IMR-90 (cell line): ENCODE results near the gene UGT2B28. TPM values are rescaled to one million over a fixed set of nuclear protein-coding genes. Genes with fewer than 3 reads are reported as not detected.

Source experiments
- ATAC-seq: fragments of 200-7000 bp; cut with Tn5 transposase; 2 replicates; pipeline ENCODE4 v1.9.1; 2020; ENCODE audit warnings: low read depth, mild to moderate bottlenecking, moderate library complexity
- BruUV-seq: library from RNA; stranded (reverse); fragments of 400-500 nt; replicated peaks from 2 replicates; lab custom pipeline; 2021; lab: Mats Ljungman, UMichigan
- CTCF ChIA-PET: fragments of 300-600 bp; formaldehyde crosslinking; extraction: SDS; loops from one replicate; lab custom pipeline; 2021; ENCODE audit warnings: antibody characterized with exemption; lab: Yijun Ruan, JAX
- POLR2A ChIA-PET: fragments of 300-600 bp; sonication (Branson Sonifier 250); formaldehyde crosslinking; loops from one replicate; lab custom pipeline; 2022; ENCODE audit warnings: antibody characterized with exemption; ENCODE audit not compliant: unreplicated experiment; lab: Charles Lee
- DNase-seq: peaks from one replicate; pipeline ENCODE4 v3.0.0; 2013
- H2AFZ ChIP-seq: replicated peaks from 2 replicates; pipeline ENCODE3; 2013; ENCODE audit warnings: low read length, mild to moderate bottlenecking; ENCODE audit not compliant: poor library complexity
- H2AK5ac ChIP-seq: 2 replicates; pipeline ENCODE4 v1.6.1; 2013; ENCODE audit warnings: low read depth, low read length, inconsistent platforms
- H2AK9ac ChIP-seq: replicated peaks from 2 replicates; pipeline ENCODE3; 2013; ENCODE audit warnings: mild to moderate bottlenecking, low read depth, low read length, moderate library complexity; ENCODE audit not compliant: poor library complexity
- H2BK120ac ChIP-seq: 2 replicates; pipeline ENCODE4 v1.6.1; 2013; ENCODE audit warnings: low read depth, low read length, inconsistent platforms
- H2BK15ac ChIP-seq: 3 replicates; pipeline ENCODE4 v1.6.1; 2013; ENCODE audit warnings: low read depth, low read length, inconsistent platforms
- H2BK20ac ChIP-seq: 2 replicates; pipeline ENCODE4 v1.6.1; 2013; ENCODE audit warnings: low read depth, mild to moderate bottlenecking, inconsistent platforms, low read length, moderate library complexity
- H2BK5ac ChIP-seq: 2 replicates; pipeline ENCODE4 v1.6.1; 2013; ENCODE audit warnings: mild to moderate bottlenecking, low read depth, low read length, inconsistent platforms; ENCODE audit not compliant: poor library complexity, severe bottlenecking
- H3K14ac ChIP-seq: replicated peaks from 2 replicates; pipeline ENCODE4 v1.6.1; 2013; ENCODE audit warnings: low read depth, low read length, inconsistent platforms
- H3K18ac ChIP-seq: 2 replicates; pipeline ENCODE4 v1.6.1; 2013; ENCODE audit warnings: low read depth, low read length, control low read depth
- H3K23ac ChIP-seq: 2 replicates; pipeline ENCODE4 v1.6.1; 2013; ENCODE audit warnings: low read depth, low read length, inconsistent platforms
- H3K27ac ChIP-seq: 2 replicates; pipeline ENCODE4 v1.5.1; 2013; ENCODE audit warnings: mild to moderate bottlenecking, control low read depth, low read length; ENCODE audit not compliant: insufficient read depth
- H3K27me3 ChIP-seq: 2 replicates; pipeline ENCODE4 v1.6.1; 2013; ENCODE audit warnings: low read length; ENCODE audit not compliant: control insufficient read depth, insufficient read depth
- H3K36me3 ChIP-seq: 2 replicates; pipeline ENCODE4 v1.6.1; 2013; ENCODE audit warnings: low read length, mixed read lengths; ENCODE audit not compliant: control insufficient read depth, insufficient read depth
- H3K4ac ChIP-seq: 2 replicates; pipeline ENCODE4 v1.6.1; 2013; ENCODE audit warnings: low read depth, low read length, inconsistent platforms
- H3K4me1 ChIP-seq: 2 replicates; pipeline ENCODE4 v1.6.1; 2013; ENCODE audit warnings: low read length, mixed read lengths; ENCODE audit not compliant: control insufficient read depth, insufficient read depth
- H3K4me2 ChIP-seq: 2 replicates; pipeline ENCODE4 v1.6.1; 2013; ENCODE audit warnings: low read depth, mild to moderate bottlenecking, control low read depth, low read length, moderate library complexity
- H3K4me3 ChIP-seq: 2 replicates; pipeline ENCODE4 v1.5.1; 2013; ENCODE audit warnings: low read depth, mild to moderate bottlenecking, control low read depth, low read length, moderate library complexity; ENCODE audit not compliant: insufficient read depth
- H3K56ac ChIP-seq: 2 replicates; pipeline ENCODE4 v1.6.1; 2013; ENCODE audit warnings: low read length, inconsistent platforms; ENCODE audit not compliant: insufficient read depth; ENCODE audit errors: extremely low read depth
- H3K79me1 ChIP-seq, 2 experiments: 2 replicates each; pipeline ENCODE4 v1.6.1; 2013; ENCODE audit warnings: low read length in 2 of 2, inconsistent platforms in 1 of 2, low read depth in 1 of 2
- H3K9ac ChIP-seq: 2 replicates; pipeline ENCODE4 v1.6.1; 2013; ENCODE audit warnings: low read depth, low read length, control low read depth
- H3K9me1 ChIP-seq: 2 replicates; pipeline ENCODE4 v1.6.1; 2013; ENCODE audit warnings: low read length, inconsistent platforms; ENCODE audit not compliant: insufficient read depth
- H3K9me3 ChIP-seq: 2 replicates; pipeline ENCODE4 v1.6.1; 2013; ENCODE audit warnings: low read length; ENCODE audit not compliant: control insufficient read depth, insufficient read depth
- H4K20me1 ChIP-seq: 2 replicates; pipeline ENCODE4 v1.6.1; 2013; ENCODE audit warnings: low read length, inconsistent platforms; ENCODE audit not compliant: insufficient read depth
- H4K5ac ChIP-seq: 2 replicates; pipeline ENCODE4 v1.6.1; 2013; ENCODE audit warnings: mild to moderate bottlenecking, low read depth, low read length, control low read depth
- H4K8ac ChIP-seq, 2 experiments: 2 replicates each; pipeline ENCODE4 v1.6.1; 2013; ENCODE audit warnings: low read depth in 2 of 2, low read length in 2 of 2, control low read depth in 1 of 2, inconsistent platforms in 1 of 2
- H4K91ac ChIP-seq: 2 replicates; pipeline ENCODE4 v1.6.1; 2013; ENCODE audit warnings: low read depth, low read length, inconsistent platforms; ENCODE audit not compliant: insufficient read depth
- BHLHE40 ChIP-seq: fragments of 150-350 bp; IDR thresholded peaks from 2 replicates; pipeline ENCODE4 v1.6.1; 2016; ENCODE audit warnings: mild to moderate bottlenecking, low read depth, low read length
- CEBPB ChIP-seq: IDR thresholded peaks from 2 replicates; pipeline ENCODE4 v1.6.1; 2012; ENCODE audit warnings: low read depth, low read length, improper control_type of control experiment
- CHD1 ChIP-seq: IDR thresholded peaks from 2 replicates; pipeline ENCODE4 v1.6.1; 2012; ENCODE audit warnings: low read depth, low read length, improper control_type of control experiment
- CTCF ChIP-seq: conservative IDR thresholded peaks from 2 replicates; pipeline ENCODE4 v1.5.1; 2012; ENCODE audit warnings: mild to moderate bottlenecking, low read depth, low read length, improper control_type of control experiment
- ELK1 ChIP-seq: fragments of 150-350 bp; IDR thresholded peaks from 2 replicates; pipeline ENCODE4 v1.6.1; 2016; ENCODE audit warnings: low read depth, mild to moderate bottlenecking, low read length, moderate library complexity, borderline replicate concordance
- MAFK ChIP-seq: IDR thresholded peaks from 2 replicates; pipeline ENCODE4 v1.6.1; 2012; ENCODE audit warnings: low read depth, low read length, improper control_type of control experiment
- MAZ ChIP-seq: IDR thresholded peaks from 2 replicates; pipeline ENCODE4 v1.6.1; 2012; ENCODE audit warnings: low read depth, mild to moderate bottlenecking, low read length, improper control_type of control experiment, moderate library complexity, borderline replicate concordance
- MXI1 ChIP-seq: IDR thresholded peaks from 2 replicates; pipeline ENCODE4 v1.6.1; 2012; ENCODE audit warnings: low read depth, mild to moderate bottlenecking, low read length, moderate library complexity, borderline replicate concordance
- NFE2L2 ChIP-seq: fragments of 150-350 bp; IDR thresholded peaks from 2 replicates; pipeline ENCODE4 v1.6.1; 2016; ENCODE audit warnings: low read depth, mild to moderate bottlenecking, low read length
- POLR2A ChIP-seq: IDR thresholded peaks from 2 replicates; pipeline ENCODE4 v1.6.1; 2012; ENCODE audit warnings: mild to moderate bottlenecking, low read depth, low read length
- RAD21 ChIP-seq: IDR thresholded peaks from 2 replicates; pipeline ENCODE4 v1.6.1; 2012; ENCODE audit warnings: low read length, improper control_type of control experiment
- RCOR1 ChIP-seq: IDR thresholded peaks from 2 replicates; pipeline ENCODE4 v1.6.1; 2012; ENCODE audit warnings: mild to moderate bottlenecking, low read length, improper control_type of control experiment; ENCODE audit not compliant: insufficient replicate concordance
- RFX5 ChIP-seq: IDR thresholded peaks from 2 replicates; pipeline ENCODE4 v1.8.0; 2012; ENCODE audit warnings: low read depth, mild to moderate bottlenecking, low read length, moderate library complexity
- USF2 ChIP-seq: fragments of 150-350 bp; IDR thresholded peaks from 2 replicates; pipeline ENCODE4 v1.6.1; 2017; ENCODE audit warnings: mild to moderate bottlenecking, antibody characterized with exemption, low read length, low read depth
- WGBS, 2 experiments: methylation state at CpG; one replicate each; pipeline versions ENCODE4 v1.1.5 to v1.1.7; 2013; ENCODE audit warnings: missing lambda C conversion rate in 2 of 2; ENCODE audit not compliant: insufficient read length in 1 of 2; ENCODE audit errors: extremely low coverage in 2 of 2; 5-methylcytosine and 5-hydroxymethylcytosine counted together
- dilution Hi-C: fragments of 300-500 bp; cut with HindIII; formaldehyde crosslinking; loops from one replicate; pipeline ENCODE4 v1.14.3; 2018; ENCODE audit warnings: low sequenced_read_pairs; ENCODE audit not compliant: unreplicated experiment
- in situ Hi-C: fragments of 300-500 bp; cut with MboI; formaldehyde crosslinking; loops from 3 replicates; pipeline ENCODE4 v1.14.3; 2019; ENCODE audit warnings: low sequenced_read_pairs, inconsistent platforms, mixed read lengths
- intact Hi-C: fragments of 100-400 bp; cut with micrococcal nuclease; formaldehyde crosslinking; loops from 2 replicates; pipeline ENCODE4 v1.10.0; 2022
- polyA plus RNA-seq, 3 experiments: library from polyadenylated mRNA; depleted of rRNA; stranded (reverse); fragments of >200 nt; gene quantifications; 2 replicates each; pipeline ENCODE4 v1.2.3, GENCODE V29; 2012; ENCODE audit warnings: low replicate concordance in 1 of 3
- total RNA-seq: library from RNA; depleted of rRNA; stranded (reverse); fragments of >200 nt; gene quantifications from 2 replicates; pipeline ENCODE4 v1.2.3, GENCODE V29; 2012

Gene UGT2B28
- total and polyA plus RNA-seq, 2 of the 4 experiments (the other 2 are of a cell fraction) = not detected

- no peak overlapping the region for H3K4me2 ChIP-seq
- H3K9me1 ChIP-seq = no peaks in the 10 kb centered on the region
- no peak overlapping the region for H4K91ac ChIP-seq
- H3K18ac ChIP-seq = no peak overlapping the region
- ChIA-PET POLR2A (no interaction called here), CTCF (no interaction called here)
- H3K4ac ChIP-seq = no peak overlapping the region
- no peak overlapping the region for H3K56ac ChIP-seq
- H4K20me1 ChIP-seq = no peaks in the 10 kb centered on the region
- no peaks in the 10 kb centered on the region for H3K27me3 ChIP-seq
- no peaks in the 10 kb centered on the region for H3K4me1 ChIP-seq
- H2BK5ac ChIP-seq = no peak overlapping the region
- no peak overlapping the region for H2AK5ac ChIP-seq
- H2BK120ac ChIP-seq = no peak overlapping the region
- no TSS peak for BruUV-seq
- no peak overlapping the region for H3K27ac ChIP-seq
- no peak overlapping the region for H2BK20ac ChIP-seq
- ATAC-seq (no peak), DNase-seq (no peak)
- no peak overlapping the region for H3K9ac ChIP-seq
- H2AFZ ChIP-seq = no peak overlapping the region
- in situ Hi-C loops = no loop called here
- no peak overlapping the region for H3K23ac ChIP-seq
- no peak for TF ChIP-seq USF2
- TF ChIP-seq CEBPB = no peak
- TF ChIP-seq POLR2A = no peak
- no peak for TF ChIP-seq CTCF
- TF ChIP-seq BHLHE40 = no peak
- no peak for TF ChIP-seq ELK1
- TF ChIP-seq CHD1 = no peak
- no peak for TF ChIP-seq RAD21
- no peak for TF ChIP-seq NFE2L2
- TF ChIP-seq RCOR1 = no peak
- TF ChIP-seq MAFK = no peak
- no peak for TF ChIP-seq MXI1
- TF ChIP-seq MAZ = no peak
- TF ChIP-seq RFX5 = no peak
- H3K36me3 ChIP-seq = no peaks in the 10 kb centered on the region
- no peak overlapping the region for H2AK9ac ChIP-seq
- no peak overlapping the region for H4K5ac ChIP-seq
- no peaks in the 10 kb centered on the region for H3K9me3 ChIP-seq
- no peak overlapping the region for H3K4me3 ChIP-seq
- H3K79me1 ChIP-seq = no peaks in the 10 kb centered on the region
- dilution Hi-C loops = no loop called here
- no peak overlapping the region for H4K8ac ChIP-seq
- no peak overlapping the region for H3K14ac ChIP-seq
- no peak overlapping the region for H2BK15ac ChIP-seq
- intact Hi-C loops = no loop called here
- WGBS, 2 experiments = no CpG with 5 or more reads among the region's 2 CpGs
Observed at GRCh38 chr4:69239092-69239491, 41.2 kb upstream of the UGT2B28 start.
